ENCODE data around the gene AMPD3.

AMPD3 gene

GRCh38 chr11:10486161-10486840 lies 31.2 kb downstream of the AMPD3 start:
- H3K4me1 ChIP-seq, result peaks cover 3% of the 10 kb centered on the region; the same call in 1 of the 2 replicates
- TF ChIP-seq, protein P1, sequence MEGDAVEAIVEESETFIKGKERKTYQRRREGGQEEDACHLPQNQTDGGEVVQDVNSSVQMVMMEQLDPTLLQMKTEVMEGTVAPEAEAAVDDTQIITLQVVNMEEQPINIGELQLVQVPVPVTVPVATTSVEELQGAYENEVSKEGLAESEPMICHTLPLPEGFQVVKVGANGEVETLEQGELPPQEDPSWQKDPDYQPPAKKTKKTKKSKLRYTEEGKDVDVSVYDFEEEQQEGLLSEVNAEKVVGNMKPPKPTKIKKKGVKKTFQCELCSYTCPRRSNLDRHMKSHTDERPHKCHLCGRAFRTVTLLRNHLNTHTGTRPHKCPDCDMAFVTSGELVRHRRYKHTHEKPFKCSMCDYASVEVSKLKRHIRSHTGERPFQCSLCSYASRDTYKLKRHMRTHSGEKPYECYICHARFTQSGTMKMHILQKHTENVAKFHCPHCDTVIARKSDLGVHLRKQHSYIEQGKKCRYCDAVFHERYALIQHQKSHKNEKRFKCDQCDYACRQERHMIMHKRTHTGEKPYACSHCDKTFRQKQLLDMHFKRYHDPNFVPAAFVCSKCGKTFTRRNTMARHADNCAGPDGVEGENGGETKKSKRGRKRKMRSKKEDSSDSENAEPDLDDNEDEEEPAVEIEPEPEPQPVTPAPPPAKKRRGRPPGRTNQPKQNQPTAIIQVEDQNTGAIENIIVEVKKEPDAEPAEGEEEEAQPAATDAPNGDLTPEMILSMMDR (IDR thresholded peaks at IDR 0.05; ENCODE audit: low read depth, low read length), result no peak
- H3K4me3 ChIP-seq (ENCODE audit: low read depth, low read length), result no peak overlapping the region
- H3K9me3 ChIP-seq, result no peaks in the 10 kb centered on the region
- H3K36me3 ChIP-seq, result no peaks in the 10 kb centered on the region
- DNase-seq, result no peak
- H3K27me3 ChIP-seq, result no peaks in the 10 kb centered on the region

- DNase-seq, result no peak
- TF ChIP-seq, protein P1 (IDR thresholded peaks at IDR 0.05; ENCODE audit: low read depth, low read length), result no peak
- H3K4me3 ChIP-seq (ENCODE audit: low read depth, low read length), result no peak overlapping the region
- peaks cover 3% of the 10 kb centered on the region; the same call in 1 of the 2 replicates for H3K4me1 ChIP-seq
- H3K27me3 ChIP-seq, result no peaks in the 10 kb centered on the region
- no peaks in the 10 kb centered on the region for H3K36me3 ChIP-seq
- no peaks in the 10 kb centered on the region for H3K9me3 ChIP-seq
Observed at GRCh38 chr11:10487002-10487647, 32.1 kb downstream of the AMPD3 start.

GRCh38 chr11:10488121-10488933 lies 33.3 kb downstream of the AMPD3 start:
- peaks cover 3% of the 10 kb centered on the region; the same call in 1 of the 2 replicates for H3K4me1 ChIP-seq
- no peak for DNase-seq
- TF ChIP-seq, protein P1 (IDR thresholded peaks at IDR 0.05; ENCODE audit: low read depth, low read length), result no peak
- no peaks in the 10 kb centered on the region for H3K27me3 ChIP-seq
- no peak overlapping the region for H3K4me3 ChIP-seq (ENCODE audit: low read depth, low read length)
- H3K36me3 ChIP-seq, result no peaks in the 10 kb centered on the region
- no peaks in the 10 kb centered on the region for H3K9me3 ChIP-seq

- DNase-seq, result no peak
- TF ChIP-seq, protein P1 (IDR thresholded peaks at IDR 0.05; ENCODE audit: low read depth, low read length), result no peak
- no peak overlapping the region for H3K4me3 ChIP-seq (ENCODE audit: low read depth, low read length)
- no peaks in the 10 kb centered on the region for H3K9me3 ChIP-seq
- H3K27me3 ChIP-seq, result no peaks in the 10 kb centered on the region
- peaks cover 3% of the 10 kb centered on the region; the same call in 1 of the 2 replicates for H3K4me1 ChIP-seq
- no peaks in the 10 kb centered on the region for H3K36me3 ChIP-seq
Observed at GRCh38 chr11:10488934-10489691, 34.0 kb downstream of the AMPD3 start.

GRCh38 chr11:10490032-10490397 lies 35.0 kb downstream of the AMPD3 start:
- TF ChIP-seq, protein P1 (IDR thresholded peaks at IDR 0.05; ENCODE audit: low read depth, low read length), result no peak
- no peak for DNase-seq
- no peaks in the 10 kb centered on the region for H3K9me3 ChIP-seq
- H3K36me3 ChIP-seq, result no peaks in the 10 kb centered on the region
- H3K4me1 ChIP-seq, result peaks cover 3% of the 10 kb centered on the region; the same call in 1 of the 2 replicates
- H3K4me3 ChIP-seq (ENCODE audit: low read depth, low read length), result no peak overlapping the region
- no peaks in the 10 kb centered on the region for H3K27me3 ChIP-seq

All from BE2C (cell line).